Panc1 (cell line): ENCODE measurements around the gene BAHCC1. TPM values are rescaled to one million over a fixed set of nuclear protein-coding genes. Genes with fewer than 3 reads are reported as not detected.

Experiments used
- ATAC-seq: fragments of 200-7000 bp; cut with Tn5 transposase; 2 replicates; pipeline ENCODE4 v1.9.1; 2020; ENCODE audit warnings: mild to moderate bottlenecking, moderate library complexity
- BruUV-seq: library from RNA; stranded (reverse); fragments of 400-500 nt; replicated peaks from 2 replicates; lab custom pipeline; 2021; lab: Mats Ljungman, UMichigan
- CTCF ChIA-PET: fragments of 300-600 bp; sonication (Branson Sonifier 250); formaldehyde crosslinking; loops from one replicate; lab custom pipeline; 2022; ENCODE audit warnings: antibody characterized with exemption; lab: Charles Lee
- POLR2A ChIA-PET: fragments of 300-600 bp; sonication (Branson Sonifier 250); formaldehyde crosslinking; loops from one replicate; lab custom pipeline; 2022; ENCODE audit warnings: antibody characterized with exemption; lab: Charles Lee
- DNase-seq: peaks from one replicate; pipeline ENCODE4 v3.0.0-alpha.2; 2010; ENCODE audit warnings: low read depth, low spot score
- H3K27ac ChIP-seq: 2 replicates; pipeline ENCODE4 v1.5.1; 2011; ENCODE audit warnings: mild to moderate bottlenecking, low read length, inconsistent platforms
- H3K27me3 ChIP-seq: fragments of 200-500 bp; sonication (Bioruptor generic); 2 replicates; pipeline ENCODE4 v1.6.0; 2014; ENCODE audit warnings: low read length, inconsistent platforms; ENCODE audit not compliant: control insufficient read depth, insufficient read depth
- H3K36me3 ChIP-seq: fragments of 200-500 bp; sonication (Bioruptor generic); 2 replicates; pipeline ENCODE4 v1.5.1; 2014; ENCODE audit warnings: inconsistent platforms, mild to moderate bottlenecking, low read length, moderate library complexity; ENCODE audit not compliant: control insufficient read depth, insufficient read depth
- H3K4me1 ChIP-seq: 2 replicates; pipeline ENCODE4 v1.5.1; 2011; ENCODE audit warnings: inconsistent platforms, mild to moderate bottlenecking, low read length, moderate library complexity; ENCODE audit not compliant: control insufficient read depth, insufficient read depth
- H3K4me3 ChIP-seq, 2 experiments: 2 replicates each; pipeline ENCODE4 v1.5.1; 2011 to 2012; ENCODE audit warnings: low read depth in 2 of 2, low read length in 2 of 2, mild to moderate bottlenecking in 2 of 2, inconsistent platforms in 1 of 2, moderate library complexity in 1 of 2
- H3K9me3 ChIP-seq: fragments of 200-500 bp; sonication (Bioruptor generic); 2 replicates; pipeline ENCODE4 v1.5.1; 2014; ENCODE audit warnings: low read depth, mild to moderate bottlenecking, inconsistent platforms, low read length, moderate library complexity; ENCODE audit not compliant: control insufficient read depth, insufficient read depth
- CTCF ChIP-seq: fragments of 450-650 bp; IDR thresholded peaks from 2 replicates; pipeline ENCODE4 v1.5.1; 2017; ENCODE audit warnings: mild to moderate bottlenecking
- POLR2AphosphoS5 ChIP-seq: IDR thresholded peaks from 2 replicates; pipeline ENCODE4 v1.6.1; 2012; ENCODE audit warnings: mild to moderate bottlenecking, low read depth, low read length, moderate library complexity
- REST ChIP-seq, 2 experiments: IDR thresholded peaks; 2 replicates each; pipeline ENCODE4 v1.6.1; 2011 to 2012; ENCODE audit warnings: low read depth in 2 of 2, control low read depth in 1 of 2, low read length in 1 of 2, mild to moderate bottlenecking in 1 of 2, moderate library complexity in 1 of 2; ENCODE audit not compliant: insufficient read depth in 1 of 2
- SIN3A ChIP-seq: IDR thresholded peaks from 2 replicates; pipeline ENCODE4 v1.6.1; 2012; ENCODE audit warnings: low read depth, mild to moderate bottlenecking, low read length, moderate library complexity, borderline replicate concordance; ENCODE audit not compliant: insufficient read depth
- TCF7L2 ChIP-seq: IDR thresholded peaks from 2 replicates; pipeline ENCODE4 v1.6.1; 2011; ENCODE audit warnings: mild to moderate bottlenecking, low read depth, low read length, inconsistent platforms
- in situ Hi-C: cut with HindIII; loops from 2 replicates; pipeline ENCODE4 v1.10.0; 2016; ENCODE audit warnings: low sequenced_read_pairs, low pct_unique_long_range_greater_than_20kb
- intact Hi-C: fragments of 100-400 bp; cut with micrococcal nuclease; formaldehyde crosslinking; loops from one replicate; pipeline ENCODE4 v1.10.0; 2022; ENCODE audit not compliant: unreplicated experiment
- total RNA-seq: library from RNA; stranded (reverse); gene quantifications from one replicate; pipeline ENCODE4 v1.2.1, GENCODE V29; 2021; ENCODE audit not compliant: unreplicated experiment

The BAHCC1 gene
- total RNA-seq, 1 experiment from 2014 or later: 77.4 TPM

GRCh38 chr17:81456091-81456490 is 60.8 kb downstream of the BAHCC1 start:
- Histone ChIP-seq H3K9me3 (no peaks in the 10 kb centered on the region), H3K27ac (no peak overlapping the region), H3K27me3 (no peaks in the 10 kb centered on the region), H3K4me1 (peaks cover 4% of the 10 kb centered on the region), H3K4me3 (no peak overlapping the region), H3K36me3 (no peaks in the 10 kb centered on the region)
- in situ Hi-C loops (no loop called here), intact Hi-C loops (no loop called here)
- ChIA-PET POLR2A (interaction anchor here (0.6 kb wide), 1 partner anchor 147 kb away, joined by 11 read pairs; no protein-coding TSS in a partner anchor), CTCF (no interaction called here)
- DNase-seq (no peak), ATAC-seq (no peak)
- TF ChIP-seq REST (IDR thresholded peaks at IDR 0.05; ENCODE audit: insufficient read depth in 1 of 2, low read depth in 2 of 2, low read length in 1 of 2) (no peak), POLR2AphosphoS5 (no peak), TCF7L2 (no peak), CTCF (no peak)
- no TSS peak for BruUV-seq

- ChIA-PET POLR2A (no interaction called here), CTCF (interaction anchor here (0.7 kb wide), 1 partner anchor 44 kb away, joined by 3 read pairs; no protein-coding TSS in a partner anchor)
Observed at GRCh38 chr17:81456798-81457197, 61.5 kb downstream of the BAHCC1 start.

More at GRCh38 chr17:81456798-81457197, 61.5 kb downstream of the BAHCC1 start:
- TF ChIP-seq SIN3A: no peak
- no peak for TF ChIP-seq CTCF
- TF ChIP-seq REST (IDR thresholded peaks at IDR 0.05; ENCODE audit: insufficient read depth in 1 of 2, low read depth in 2 of 2, low read length in 1 of 2): no peak
- TF ChIP-seq POLR2AphosphoS5: no peak
- no peak for TF ChIP-seq TCF7L2
- Histone ChIP-seq H3K27ac (no peak overlapping the region), H3K27me3 (no peaks in the 10 kb centered on the region), H3K36me3 (no peaks in the 10 kb centered on the region), H3K4me1 (peaks cover 4% of the 10 kb centered on the region), H3K4me3 (no peak overlapping the region), H3K9me3 (no peaks in the 10 kb centered on the region)
- intact Hi-C loops (no loop called here), in situ Hi-C loops (no loop called here)
- no peak for ATAC-seq
- BruUV-seq: no TSS peak
- DNase-seq: no peak
